HG02943 (cell line): ENCODE measurements around the gene FERMT1.
"Not testable (repeated sequence)": the region's sequence is repeated elsewhere in the genome, so short reads cannot be mapped to it uniquely, and the experiment has no call there.

ENCODE experiments used
- ATAC-seq: cut with Tn5 transposase; IDR thresholded peaks from one replicate; pipeline ENCODE4 v1.9.1; 2021; ENCODE audit warnings: mild to moderate bottlenecking, low read depth, moderate library complexity; ENCODE audit not compliant: unreplicated experiment

The FERMT1 gene

GRCh38 chr20:6074145-6074561 lies 48.7 kb downstream of the FERMT1 start:
- no peak for ATAC-seq

DNA sequence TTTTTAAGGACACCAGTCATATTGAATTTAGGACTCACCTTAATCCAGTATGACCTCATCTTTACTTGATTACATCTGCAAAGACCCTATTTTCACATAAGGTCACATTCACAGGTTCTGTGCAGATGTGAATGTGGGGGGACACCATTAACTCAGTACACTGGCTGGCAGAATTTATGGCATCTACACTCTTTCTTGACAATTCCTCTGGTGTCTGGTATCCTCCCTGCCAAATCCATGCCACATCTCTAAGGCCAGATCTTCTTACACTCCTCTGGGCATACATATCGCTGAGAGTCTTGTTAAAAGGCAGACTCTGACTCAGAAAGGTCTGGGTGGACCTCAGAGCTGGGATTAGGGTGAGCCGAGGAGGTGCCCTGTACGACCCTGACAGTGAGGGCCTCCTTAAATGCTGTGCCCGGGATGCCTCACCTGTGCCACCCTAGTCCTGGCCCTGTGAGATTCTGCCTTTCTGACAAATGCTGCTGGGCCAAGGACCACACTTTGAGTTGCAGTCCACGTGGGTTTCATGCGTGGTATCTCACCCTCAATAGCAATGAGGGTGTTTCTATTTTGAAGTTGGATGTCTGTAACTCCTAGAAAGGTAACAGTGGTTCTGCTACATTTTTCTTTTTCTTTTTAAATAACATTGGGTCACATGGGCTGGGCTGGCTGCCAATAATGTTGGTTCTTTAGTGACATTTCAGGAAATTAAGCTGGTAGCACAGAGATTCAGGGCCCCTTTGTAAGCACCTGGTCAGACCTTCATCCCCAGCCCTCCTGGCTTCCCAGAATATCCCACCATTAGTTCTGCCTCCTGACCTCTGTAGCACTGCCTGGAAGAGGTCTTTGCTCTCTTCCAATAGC lies 51.8 kb downstream of the FERMT1 start:
- ATAC-seq: no peak

DNA sequence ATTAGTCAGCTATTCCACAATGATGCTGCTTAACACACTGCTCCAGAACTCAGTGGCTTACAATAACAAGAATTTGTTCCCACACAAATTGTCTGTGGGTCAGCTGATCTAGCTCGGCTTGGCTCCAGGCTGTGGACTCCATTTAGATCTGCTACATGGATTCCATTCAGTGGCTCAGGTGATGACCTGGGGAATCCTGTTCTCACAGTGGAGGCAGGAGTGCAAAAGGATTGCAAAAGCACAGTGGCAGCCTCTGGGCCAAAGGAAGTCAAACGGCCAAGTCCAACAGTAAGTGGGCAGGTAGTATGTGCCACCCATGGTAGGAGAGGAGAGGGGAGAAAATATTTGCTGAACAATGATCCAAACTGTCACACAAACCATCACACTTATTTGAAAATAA lies 53.2 kb downstream of the FERMT1 start:
- ATAC-seq: no peak

DNA sequence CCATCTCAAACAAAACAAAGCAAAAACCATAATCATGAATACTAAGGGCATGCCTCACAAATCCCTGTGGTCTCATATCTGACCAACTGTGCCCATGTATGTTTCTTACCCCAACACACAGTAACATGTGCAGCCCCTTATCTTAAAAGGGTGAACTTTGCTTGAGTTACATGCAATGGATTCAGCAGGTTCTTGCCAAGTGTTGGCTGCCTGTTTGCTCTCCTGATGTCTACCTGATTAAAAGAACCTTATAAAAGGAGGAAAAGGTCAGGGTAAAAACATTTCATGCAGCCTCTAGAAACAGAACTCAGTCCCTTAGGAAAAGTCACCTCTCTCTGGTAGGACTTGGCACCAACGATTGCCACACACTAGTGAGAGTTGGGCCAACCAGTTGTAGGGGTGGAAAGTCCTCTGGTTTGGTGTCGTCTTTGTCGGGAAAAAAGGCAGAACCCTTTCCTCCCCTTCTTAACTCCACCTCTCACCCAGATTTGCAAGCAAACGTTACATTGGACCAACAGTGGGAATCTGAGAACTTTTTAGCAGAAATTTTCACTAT lies 55.0 kb downstream of the FERMT1 start:
- no peak for ATAC-seq

- no peak for ATAC-seq
Observed at GRCh38 chr20:6066582-6066981, 56.2 kb downstream of the FERMT1 start.

DNA sequence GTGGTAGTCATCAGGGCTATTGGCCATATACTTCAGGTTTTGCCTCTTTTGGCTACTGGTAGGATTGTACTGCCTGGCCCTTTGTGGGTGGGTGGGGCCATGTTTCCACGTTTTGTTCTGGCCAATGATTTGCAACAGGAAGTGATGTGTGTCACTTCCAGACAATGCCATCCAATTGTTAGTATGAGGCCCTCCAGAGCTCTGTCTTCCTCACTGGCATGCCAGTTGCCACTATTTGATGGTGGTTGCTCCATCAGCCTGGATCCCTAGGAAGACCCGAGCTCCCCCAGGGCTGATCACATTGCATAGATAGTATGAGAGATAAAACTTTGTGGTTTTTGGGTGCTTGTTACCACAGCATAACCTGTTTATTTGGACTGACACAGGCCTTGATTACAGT lies 61.3 kb downstream of the FERMT1 start:
- no peak for ATAC-seq

DNA sequence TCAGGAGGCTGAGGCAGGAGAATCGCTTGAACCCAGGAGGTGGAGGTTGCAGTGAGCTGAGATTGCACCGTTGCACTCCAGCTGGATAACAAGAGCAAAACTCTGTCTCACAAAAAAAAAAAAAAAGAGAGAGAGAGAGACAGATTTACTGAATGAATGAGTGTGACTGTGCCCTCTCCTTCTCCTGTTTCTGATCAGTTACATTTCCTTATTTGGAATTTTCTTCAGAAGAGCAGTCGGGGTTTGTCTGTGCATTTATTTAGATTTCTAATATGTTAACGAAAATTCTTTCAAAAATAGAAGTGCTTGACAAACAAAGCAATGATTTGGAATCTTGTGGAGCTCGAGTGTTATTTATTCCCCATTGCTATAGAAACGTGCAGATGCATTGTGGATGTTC lies 62.6 kb downstream of the FERMT1 start:
- ATAC-seq: no peak

GRCh38 chr20:6058684-6059295 lies 64.0 kb downstream of the FERMT1 start:
- ATAC-seq: no peak

- ATAC-seq: no peak
Observed at GRCh38 chr20:6057691-6058090, 65.1 kb downstream of the FERMT1 start.

- ATAC-seq: no peak
Observed at GRCh38 chr20:6057139-6057538, 65.7 kb downstream of the FERMT1 start.

DNA sequence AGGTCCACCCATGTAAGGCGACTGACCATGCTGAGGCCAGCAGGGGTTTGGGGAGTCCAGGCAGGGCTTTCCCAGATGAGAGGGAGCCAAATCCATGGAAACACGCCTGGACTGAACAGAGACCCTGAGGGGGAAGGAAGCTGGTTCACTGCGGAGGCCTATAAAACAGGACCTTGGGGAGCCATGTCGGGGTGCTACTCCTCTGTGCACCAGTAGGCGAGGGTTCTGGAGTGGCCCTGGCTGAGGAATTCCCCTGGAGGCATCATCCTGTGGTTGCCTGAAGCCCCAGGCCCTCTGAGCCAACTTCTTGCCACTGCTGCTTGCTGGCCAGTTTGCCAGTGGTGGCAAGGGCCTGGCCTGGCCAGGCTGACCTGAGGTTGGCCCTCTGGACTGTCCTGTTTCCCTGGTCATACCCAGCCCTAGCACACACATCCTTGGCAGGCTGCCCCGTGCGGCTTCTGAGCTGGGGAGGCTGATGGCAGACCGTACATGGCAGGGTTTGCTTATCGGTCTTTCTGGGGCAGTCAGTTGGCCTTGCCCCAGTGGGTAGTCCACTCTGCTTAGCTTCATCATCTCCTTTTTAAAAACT lies 66.8 kb downstream of the FERMT1 start:
- no peak for ATAC-seq

- no peak for ATAC-seq
Observed at GRCh38 chr20:6055161-6055783, 67.6 kb downstream of the FERMT1 start.

GRCh38 chr20:6054689-6055051 lies 68.2 kb downstream of the FERMT1 start:
- not testable (repeated sequence) for ATAC-seq

GRCh38 chr20:6053776-6054688 lies 68.8 kb downstream of the FERMT1 start, which contains the start of gene LRRN4:
LRRN4 (minus strand) TSS chr20:6054060; CDS start chr20:6052799, 1,261 bp downstream.
- ATAC-seq: no peak

- no peak for ATAC-seq
Observed at GRCh38 chr20:6053064-6053775, 69.6 kb downstream of the FERMT1 start.

GRCh38 chr20:6051505-6051904 lies 71.3 kb downstream of the FERMT1 start:
- ATAC-seq: no peak

GRCh38 chr20:6048391-6048790 lies 74.4 kb downstream of the FERMT1 start:
- no peak for ATAC-seq

- ATAC-seq: no peak
Observed at GRCh38 chr20:6046432-6046831, 76.4 kb downstream of the FERMT1 start.

DNA sequence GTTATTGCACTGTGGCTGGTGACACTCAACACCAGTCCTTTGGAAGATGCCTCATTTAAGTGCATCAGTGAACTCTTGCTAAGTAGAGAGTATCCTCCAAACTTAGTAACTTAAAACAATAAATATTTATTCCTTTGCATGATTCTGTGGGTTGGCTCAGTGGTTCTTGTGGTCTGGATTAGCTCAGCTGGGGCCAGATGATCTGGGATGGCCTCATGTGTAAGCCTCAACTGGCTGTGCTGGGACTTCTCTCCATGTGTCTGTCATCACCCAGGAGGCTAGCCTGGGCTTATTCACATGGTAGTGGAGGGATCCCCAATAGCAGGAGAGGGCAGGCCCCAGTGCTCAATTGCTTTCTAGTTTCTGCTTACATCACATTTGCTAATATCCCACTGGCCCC lies 77.3 kb downstream of the FERMT1 start:
- ATAC-seq: no peak
